GM18508 (cell line): ENCODE measurements around the gene CHEK2.
"Not testable (repeated sequence)": the region's sequence is repeated elsewhere in the genome, so short reads cannot be mapped to it uniquely, and the experiment has no call there.

Experiments used
- ATAC-seq: cut with Tn5 transposase; IDR thresholded peaks from one replicate; pipeline ENCODE4 v1.9.1; 2021; ENCODE audit warnings: moderate number of reproducible peaks; ENCODE audit not compliant: insufficient read depth, unreplicated experiment

Gene CHEK2

GRCh38 chr22:28702891-28703290 lies 38.7 kb downstream of the CHEK2 start:
- no peak for ATAC-seq

GRCh38 chr22:28693041-28693760 lies 48.4 kb downstream of the CHEK2 start:
- ATAC-seq, result not testable (repeated sequence)

GRCh38 chr22:28689796-28690195 lies 51.8 kb downstream of the CHEK2 start:
- ATAC-seq, result not testable (repeated sequence)

GRCh38 chr22:28682966-28683365 lies 58.7 kb downstream of the CHEK2 start:
- ATAC-seq, result not testable (repeated sequence)

GRCh38 chr22:28680813-28681490 lies 60.7 kb downstream of the CHEK2 start:
- ATAC-seq, result not testable (repeated sequence)

- ATAC-seq, result not testable (repeated sequence)
These were observed 61.9 kb downstream of the CHEK2 start, which contains the start of gene TTC28 for GRCh38 chr22:28679611-28680287. TSS of gene TTC28 (minus strand) at chr22:28679840. CDS start at chr22:28679723, 117 bp downstream.

- not testable (repeated sequence) for ATAC-seq
These were observed 62.6 kb downstream of the CHEK2 start for GRCh38 chr22:28678778-28679610.

GRCh38 chr22:28678170-28678569 lies 63.5 kb downstream of the CHEK2 start:
- ATAC-seq, result not testable (repeated sequence)

GRCh38 chr22:28674121-28674563 lies 67.5 kb downstream of the CHEK2 start:
- ATAC-seq, result no peak

GRCh38 chr22:28670756-28671155 lies 70.9 kb downstream of the CHEK2 start:
- ATAC-seq, result no peak

- no peak for ATAC-seq
These were observed 71.5 kb downstream of the CHEK2 start for GRCh38 chr22:28670161-28670560.

- ATAC-seq, result no peak
These were observed 72.2 kb downstream of the CHEK2 start for GRCh38 chr22:28669387-28669786.

GRCh38 chr22:28663569-28663942 lies 78.1 kb downstream of the CHEK2 start:
- ATAC-seq, result not testable (repeated sequence)

GRCh38 chr22:28658448-28658847 lies 83.2 kb downstream of the CHEK2 start:
- no peak for ATAC-seq

- ATAC-seq, result no peak
These were observed 85.4 kb downstream of the CHEK2 start for GRCh38 chr22:28656181-28656580.

GRCh38 chr22:28650463-28650862 lies 91.2 kb downstream of the CHEK2 start:
- no peak for ATAC-seq

- no peak for ATAC-seq
These were observed 92.8 kb downstream of the CHEK2 start for GRCh38 chr22:28648792-28649191.

GRCh38 chr22:28647216-28647615 lies 94.4 kb downstream of the CHEK2 start:
- ATAC-seq, result no peak

GRCh38 chr22:28639321-28639720 lies 102.3 kb downstream of the CHEK2 start:
- ATAC-seq, result no peak
